Lower lobe of right lung (tissue), 2 donors: ENCODE data around the gene SNAPIN. TPM values are rescaled to one million over a fixed set of nuclear protein-coding genes. Genes with fewer than 3 reads are reported as not detected.

Source experiments
- ATAC-seq, 2 donors: fragments of 200-7000 bp; cut with Tn5 transposase; one replicate each; pipeline ENCODE4 v1.9.1; 2020 to 2022; ENCODE audit warnings: mild to moderate bottlenecking in 2 of 2, moderate library complexity in 2 of 2
- DNase-seq: peaks from one replicate; pipeline ENCODE4 v3.0.0-alpha.2; 2020
- H3K27ac ChIP-seq: fragments of 200-600 bp; one replicate; pipeline ENCODE4 v1.8.0; 2022
- H3K27me3 ChIP-seq: fragments of 200-600 bp; one replicate; pipeline ENCODE4 v1.8.0; 2022; ENCODE audit warnings: low read depth
- H3K36me3 ChIP-seq: fragments of 200-600 bp; one replicate; pipeline ENCODE4 v1.8.0; 2022; ENCODE audit warnings: mild to moderate bottlenecking
- H3K4me1 ChIP-seq: fragments of 200-600 bp; one replicate; pipeline ENCODE4 v1.8.0; 2022
- H3K4me3 ChIP-seq: fragments of 200-600 bp; one replicate; pipeline ENCODE4 v1.8.0; 2022; ENCODE audit warnings: mild to moderate bottlenecking
- H3K9me3 ChIP-seq: fragments of 200-600 bp; one replicate; pipeline ENCODE4 v1.8.0; 2022
- intact Hi-C: fragments of 100-400 bp; cut with DNase I; formaldehyde crosslinking; loops from one replicate; pipeline ENCODE4 v1.11.0; 2022
- total RNA-seq: library from RNA; stranded (reverse); fragmentation: NEBNext Ultra II Directional; extraction: Animal tissue kit (Norgen Biotek cat#: 25700); gene quantifications from one replicate; pipeline ENCODE4 v1.2.1, GENCODE V29; 2021
- TF ChIP-seq, protein P1 (sequence below): fragments of 200-600 bp; IDR thresholded peaks from one replicate; pipeline ENCODE4 v1.8.0; 2022; ENCODE audit warnings: antibody characterized with exemption, mild to moderate bottlenecking
- donor health status: DM: no; HTN: yes; CAD: no; lungs with severe emphysema.

SNAPIN gene
- total RNA-seq, 1 donor from 2014 or later = 40.2 TPM

DNA sequence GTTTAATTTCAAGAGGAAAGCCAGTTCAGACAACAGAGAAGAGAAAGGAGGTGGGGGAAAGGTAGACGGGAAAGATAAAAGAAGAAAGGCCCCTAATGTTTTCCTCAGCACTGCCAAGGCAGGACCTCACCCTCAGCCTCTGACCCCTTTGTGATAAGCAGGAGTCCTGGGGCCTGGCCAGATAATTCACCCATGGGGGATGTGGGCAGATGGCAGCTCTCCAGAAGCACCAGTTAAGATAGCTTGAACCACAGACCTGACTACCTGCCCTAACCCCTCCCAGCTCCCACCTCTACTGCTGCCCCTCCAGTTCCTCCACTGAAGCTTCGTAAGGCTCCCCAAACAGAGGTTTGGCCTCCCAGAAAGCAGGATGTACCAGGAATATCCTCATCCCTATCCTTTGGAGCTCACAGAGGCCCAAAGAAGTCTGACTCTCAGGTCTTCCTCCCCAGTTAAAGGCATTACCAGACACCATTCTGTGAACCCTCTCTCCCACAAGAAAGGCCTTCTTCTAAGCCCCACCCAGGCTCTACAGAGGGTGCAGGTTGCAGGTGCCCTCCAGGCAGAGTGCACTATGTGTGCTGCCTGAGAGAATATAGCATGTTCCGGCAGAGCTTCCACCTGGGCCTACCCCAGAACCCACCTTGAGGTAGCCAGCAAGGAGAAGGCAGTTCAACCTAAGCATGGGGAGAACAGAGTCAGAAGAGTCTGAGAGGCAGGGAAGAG, 9.2 kb upstream of the SNAPIN start:
- peaks cover 20% of the 10 kb centered on the region for H3K4me1 ChIP-seq
- DNase-seq = no peak

DNA sequence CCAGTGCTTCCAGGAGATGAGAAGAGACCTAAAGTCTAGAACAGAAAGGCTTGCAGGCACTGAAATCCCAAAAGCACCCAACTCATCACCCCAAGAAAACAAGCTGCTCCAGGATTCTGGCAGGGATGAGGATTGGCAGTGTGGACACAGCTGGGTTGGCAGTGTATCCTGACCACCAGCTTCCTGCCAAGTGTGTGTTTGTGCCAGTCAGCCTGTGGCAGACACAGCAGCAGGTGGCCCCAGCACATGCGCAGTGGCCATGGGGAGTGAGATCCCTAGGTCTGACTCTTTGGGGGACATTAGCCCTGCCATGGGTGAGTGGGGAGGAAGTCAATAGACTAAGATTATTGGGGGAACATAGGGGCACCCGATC, 8.7 kb upstream of the SNAPIN start:
- intact Hi-C loops = no loop called here
- no peak overlapping the region for H3K4me3 ChIP-seq
- DNase-seq (no peak), ATAC-seq (peak in 1 of 2 donors; percentile 11)
- H3K27me3 ChIP-seq = no peaks in the 10 kb centered on the region
- H3K36me3 ChIP-seq = peaks cover 20% of the 10 kb centered on the region
- peaks cover 20% of the 10 kb centered on the region for H3K4me1 ChIP-seq
- H3K9me3 ChIP-seq = no peaks in the 10 kb centered on the region
- no peak overlapping the region for H3K27ac ChIP-seq
- TF ChIP-seq, protein P1, sequence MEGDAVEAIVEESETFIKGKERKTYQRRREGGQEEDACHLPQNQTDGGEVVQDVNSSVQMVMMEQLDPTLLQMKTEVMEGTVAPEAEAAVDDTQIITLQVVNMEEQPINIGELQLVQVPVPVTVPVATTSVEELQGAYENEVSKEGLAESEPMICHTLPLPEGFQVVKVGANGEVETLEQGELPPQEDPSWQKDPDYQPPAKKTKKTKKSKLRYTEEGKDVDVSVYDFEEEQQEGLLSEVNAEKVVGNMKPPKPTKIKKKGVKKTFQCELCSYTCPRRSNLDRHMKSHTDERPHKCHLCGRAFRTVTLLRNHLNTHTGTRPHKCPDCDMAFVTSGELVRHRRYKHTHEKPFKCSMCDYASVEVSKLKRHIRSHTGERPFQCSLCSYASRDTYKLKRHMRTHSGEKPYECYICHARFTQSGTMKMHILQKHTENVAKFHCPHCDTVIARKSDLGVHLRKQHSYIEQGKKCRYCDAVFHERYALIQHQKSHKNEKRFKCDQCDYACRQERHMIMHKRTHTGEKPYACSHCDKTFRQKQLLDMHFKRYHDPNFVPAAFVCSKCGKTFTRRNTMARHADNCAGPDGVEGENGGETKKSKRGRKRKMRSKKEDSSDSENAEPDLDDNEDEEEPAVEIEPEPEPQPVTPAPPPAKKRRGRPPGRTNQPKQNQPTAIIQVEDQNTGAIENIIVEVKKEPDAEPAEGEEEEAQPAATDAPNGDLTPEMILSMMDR = no peak

More for the DNA sequence above, 9.2 kb upstream of the SNAPIN start:
- Histone ChIP-seq H3K27ac (no peak overlapping the region), H3K4me3 (no peak overlapping the region), H3K9me3 (no peaks in the 10 kb centered on the region), H3K27me3 (no peaks in the 10 kb centered on the region), H3K36me3 (peaks cover 26% of the 10 kb centered on the region)
- no peak for ATAC-seq
- intact Hi-C loops = no loop called here
- TF ChIP-seq, protein P1 = no peak

DNA sequence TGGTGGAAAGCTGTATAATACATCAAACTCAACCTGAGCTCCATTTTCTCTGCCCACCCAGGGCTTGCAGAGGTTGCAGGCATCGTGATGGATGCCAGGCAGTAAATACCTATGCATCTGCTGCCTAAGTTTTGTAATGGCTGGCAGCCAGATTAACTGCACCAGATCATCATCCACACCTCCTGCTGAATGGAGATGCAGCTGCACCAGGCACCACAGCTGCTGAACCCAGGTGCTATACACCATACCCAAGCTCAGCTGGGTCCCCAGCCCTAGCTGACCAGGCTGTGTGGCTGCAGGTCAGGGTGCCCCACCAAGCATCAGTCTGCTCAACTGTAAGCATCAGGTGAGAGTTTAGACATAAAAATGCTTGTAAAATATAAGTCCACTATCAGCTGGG, 6.7 kb upstream of the SNAPIN start:
- H3K4me1 ChIP-seq = peaks cover 19% of the 10 kb centered on the region
- no peak overlapping the region for H3K27ac ChIP-seq
- peaks cover 1% of the 10 kb centered on the region for H3K36me3 ChIP-seq
- H3K9me3 ChIP-seq = no peaks in the 10 kb centered on the region
- H3K27me3 ChIP-seq = no peaks in the 10 kb centered on the region
- TF ChIP-seq, protein P1 = no peak
- H3K4me3 ChIP-seq = no peak overlapping the region
- ATAC-seq (no peak), DNase-seq (no peak)
- intact Hi-C loops = no loop called here

DNA sequence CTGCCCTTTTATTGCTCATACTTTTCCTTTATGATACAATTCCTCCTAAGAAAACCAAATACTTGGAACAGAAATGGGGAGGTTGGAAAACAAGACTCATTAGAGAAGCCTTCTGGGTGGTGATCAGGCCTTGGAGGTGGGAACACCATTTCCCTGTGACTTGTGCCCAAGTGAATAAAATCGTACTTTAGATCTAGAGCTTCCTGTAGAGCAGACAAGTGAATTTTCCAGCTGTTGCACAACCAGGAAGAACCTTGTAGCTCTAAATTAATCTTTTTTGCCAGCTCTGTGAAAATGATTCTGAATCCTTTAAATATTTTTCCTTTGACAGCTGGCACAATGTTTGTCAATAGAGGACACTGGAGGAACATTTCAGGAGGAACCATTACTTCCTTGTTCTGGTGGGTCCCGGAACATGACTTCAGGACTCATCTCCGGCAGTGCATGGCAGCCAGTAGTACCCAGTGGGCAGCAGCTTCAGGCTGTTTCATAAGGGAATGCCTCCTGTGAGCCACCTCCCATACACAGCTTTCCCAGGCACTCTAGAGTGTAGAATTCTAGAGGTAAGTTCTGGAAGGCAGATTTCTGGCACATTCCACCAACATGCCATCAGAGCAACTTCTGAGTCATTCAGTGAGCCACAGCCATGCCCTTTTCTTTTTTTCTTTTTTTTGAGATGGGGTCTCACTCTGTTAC, 5.5 kb upstream of the SNAPIN start:
- Histone ChIP-seq H3K9me3 (no peaks in the 10 kb centered on the region), H3K27me3 (no peaks in the 10 kb centered on the region), H3K4me3 (no peak overlapping the region), H3K27ac (peak overlapping the region; percentile 32), H3K4me1 (peaks cover 10% of the 10 kb centered on the region), H3K36me3 (no peaks in the 10 kb centered on the region)
- ATAC-seq (peak; percentile 67 to 68), DNase-seq (no peak)
- intact Hi-C loops = no loop called here
- TF ChIP-seq, protein P1 = no peak

DNA sequence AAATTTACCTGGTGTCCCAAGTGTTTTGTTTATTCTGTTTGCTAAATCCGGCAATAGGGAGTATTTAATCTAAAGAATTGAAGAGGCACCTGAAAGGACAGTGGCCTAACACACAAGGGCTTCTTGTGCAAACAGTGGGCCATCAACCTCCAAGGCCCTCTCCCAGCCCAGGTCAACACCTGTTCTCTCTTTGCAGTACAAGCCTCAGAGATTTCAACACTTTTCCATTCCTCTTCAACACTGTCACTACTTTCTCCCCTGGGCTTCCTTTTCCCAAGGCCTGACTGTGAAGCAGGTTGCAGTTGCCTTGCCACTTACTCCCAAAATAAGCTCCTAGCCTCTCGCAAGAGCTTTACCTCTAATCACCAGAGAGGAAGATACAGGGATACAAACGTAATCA, 3.2 kb upstream of the SNAPIN start:
- Histone ChIP-seq H3K4me3 (no peak overlapping the region), H3K27me3 (no peaks in the 10 kb centered on the region), H3K27ac (peak overlapping the region; percentile 58), H3K36me3 (no peaks in the 10 kb centered on the region), H3K4me1 (peaks cover 24% of the 10 kb centered on the region), H3K9me3 (no peaks in the 10 kb centered on the region)
- no peak for ATAC-seq
- TF ChIP-seq, protein P1 = no peak
- DNase-seq = no peak
- intact Hi-C loops = no loop called here
